Activated CD4-positive, alpha-beta T cell treated with anti-CD3 and anti-CD28 coated beads, Interleukin-2, amount 10 ng/mL, durations not matched to agents 24 days and 14 days (primary cell): ENCODE results near the gene GRAMD1A. TPM values are rescaled to one million over a fixed set of nuclear protein-coding genes. Genes with fewer than 3 reads are reported as not detected.

ENCODE experiments used
- DNase-seq: peaks from one replicate; pipeline ENCODE4 v3.0.0; 2022
- H3K27ac Mint-ChIP-seq: one replicate; pipeline ENCODE4 v1.8.0; 2022; ENCODE audit warnings: mild to moderate bottlenecking, mixed read lengths
- H3K27me3 Mint-ChIP-seq: one replicate; pipeline ENCODE4 v1.8.0; 2022; ENCODE audit warnings: mixed read lengths
- H3K36me3 Mint-ChIP-seq: one replicate; pipeline ENCODE4 v1.8.0; 2022; ENCODE audit warnings: low read depth, mild to moderate bottlenecking, mixed read lengths
- H3K4me1 Mint-ChIP-seq: one replicate; pipeline ENCODE4 v1.8.0; 2021; ENCODE audit warnings: mixed read lengths
- H3K4me3 Mint-ChIP-seq: one replicate; pipeline ENCODE4 v1.8.0; 2022; ENCODE audit warnings: mild to moderate bottlenecking, moderate library complexity, mixed read lengths
- H3K9me3 Mint-ChIP-seq: one replicate; pipeline ENCODE4 v1.8.0; 2021; ENCODE audit warnings: mixed read lengths
- intact Hi-C: fragments of 100-400 bp; cut with micrococcal nuclease; formaldehyde crosslinking; loops from one replicate; pipeline ENCODE4 v1.15.1; 2023
- total RNA-seq: library from RNA; stranded (reverse); gene quantifications from 2 replicates; pipeline ENCODE4 v1.2.3, GENCODE V29; 2022

GRAMD1A gene
- total RNA-seq, 1 donor from 2014 or later: 176 TPM

DNA sequence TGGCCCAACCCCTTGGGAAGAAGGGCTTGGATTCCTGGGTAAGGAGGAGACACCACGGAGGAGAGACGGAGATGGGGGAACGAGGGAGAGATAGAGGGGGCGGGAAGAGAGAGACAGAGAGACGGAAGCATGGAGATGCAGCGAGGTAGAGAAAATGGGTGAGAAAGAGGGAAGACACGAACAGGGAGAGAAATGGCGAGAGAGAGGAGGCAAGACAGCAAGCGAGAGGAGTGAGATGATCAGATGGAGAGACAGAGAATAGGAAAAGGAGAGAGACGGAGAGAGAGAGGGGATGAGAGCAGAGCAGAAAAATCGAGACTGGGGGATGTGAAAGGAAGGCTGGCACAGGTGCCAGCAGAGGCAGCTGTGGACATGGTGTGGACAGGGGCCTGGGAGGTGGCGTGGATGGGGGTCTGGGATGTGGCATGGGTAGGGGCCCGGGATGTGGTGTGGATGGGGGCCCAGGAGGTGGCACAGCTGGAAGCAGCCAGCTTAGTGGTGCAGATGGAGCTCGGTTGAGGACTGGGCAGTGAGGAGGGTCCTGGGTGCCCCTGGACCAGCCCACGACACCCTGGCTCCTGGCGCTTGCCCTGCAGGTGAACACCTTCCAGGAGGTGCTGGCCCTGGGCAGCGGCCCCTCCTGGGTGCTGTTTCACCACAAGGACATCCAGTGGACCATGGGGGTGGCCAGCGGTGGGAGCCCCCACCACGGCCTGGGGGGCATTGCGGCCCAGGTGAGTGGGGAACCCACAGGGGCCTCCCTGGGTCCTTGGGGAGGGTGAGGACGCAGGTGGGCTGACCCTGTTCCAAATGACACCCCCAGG lies 75.3 kb downstream of the GRAMD1A start:
- Mint-ChIP-seq H3K4me1 (peaks cover 1% of the 10 kb centered on the region), H3K4me3 (no peak overlapping the region), H3K27me3 (no peaks in the 10 kb centered on the region), H3K9me3 (no peaks in the 10 kb centered on the region), H3K36me3 (no peaks in the 10 kb centered on the region), H3K27ac (no peak overlapping the region)
- intact Hi-C loops: no loop called here
- no peak for DNase-seq

DNA sequence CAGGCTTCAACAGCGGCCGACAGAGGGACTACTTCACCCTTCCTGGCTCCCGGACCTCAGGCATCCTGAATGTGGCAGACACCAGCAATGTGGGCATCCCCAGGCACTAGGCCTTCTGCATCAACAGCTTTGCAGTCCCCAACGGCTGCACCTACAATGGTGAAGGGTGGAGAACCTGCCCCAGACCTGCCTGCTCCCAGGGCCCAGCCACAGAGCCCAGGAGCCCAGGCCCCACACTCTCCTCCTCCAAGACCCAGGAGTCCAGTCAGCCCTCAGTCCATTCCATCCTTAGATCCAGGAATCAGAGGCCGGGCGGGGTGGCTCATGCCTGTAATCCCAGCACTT lies 75.9 kb downstream of the GRAMD1A start:
- Mint-ChIP-seq H3K4me1 (peaks cover 1% of the 10 kb centered on the region), H3K27ac (no peak overlapping the region), H3K27me3 (no peaks in the 10 kb centered on the region), H3K36me3 (no peaks in the 10 kb centered on the region), H3K9me3 (no peaks in the 10 kb centered on the region), H3K4me3 (no peak overlapping the region)
- intact Hi-C loops: no loop called here
- no peak for DNase-seq

Other genes starting within 250 kb of the GRAMD1A start
- gene ZNF599, start 227.1 kb upstream of the GRAMD1A start, total RNA-seq: 2.2 and 2.4 TPM in 2 replicates
- 3.6 and 4.4 TPM in 2 replicates for gene ZNF30, start 73.4 kb upstream of the GRAMD1A start, total RNA-seq
- gene ZNF792, start 36.1 kb upstream of the GRAMD1A start, total RNA-seq: 5.0 and 5.8 TPM in 2 replicates
- gene SCN1B, start 30.1 kb downstream of the GRAMD1A start, total RNA-seq: 0.78 and 0.96 TPM in 2 replicates
- gene HPN, start 41.4 kb downstream of the GRAMD1A start, total RNA-seq: 0.09 TPM in 1 of 2 replicates, not detected in the other
- not detected in 2 replicates for gene FXYD3, start 115.5 kb downstream of the GRAMD1A start, total RNA-seq
- 0.07 and 0.16 TPM in 2 replicates for gene LGI4, start 134.7 kb downstream of the GRAMD1A start, total RNA-seq
- gene FXYD1, start 138.5 kb downstream of the GRAMD1A start, total RNA-seq: 0.79 TPM in 1 of 2 replicates, not detected in the other
- gene FXYD7, start 142.9 kb downstream of the GRAMD1A start, total RNA-seq: 0.23 TPM in 1 of 2 replicates, not detected in the other
- 273 and 286 TPM in 2 replicates for gene FXYD5, start 154.4 kb downstream of the GRAMD1A start, total RNA-seq
- gene FAM187B, start 228.4 kb downstream of the GRAMD1A start, total RNA-seq: not detected in 2 replicates
- gene LSR, start 248.7 kb downstream of the GRAMD1A start, total RNA-seq: 2.2 and 2.8 TPM in 2 replicates